ENCODE data around the gene B4GALNT2.

- TF ChIP-seq CTCF (IDR thresholded peaks at IDR 0.05) (no peak), POLR2A (IDR thresholded peaks at IDR 0.05; ENCODE audit: low read length) (no peak), BHLHE40 (IDR thresholded peaks at IDR 0.05; ENCODE audit: low read depth, low read length) (no peak), NFE2L2 (conservative IDR thresholded peaks at IDR 0.05; ENCODE audit: low read length) (no peak), EP300 (IDR thresholded peaks at IDR 0.05) (no peak), MYC (IDR thresholded peaks at IDR 0.05; ENCODE audit: borderline replicate concordance, low read length) (no peak)
- TF ChIP-seq, protein P1, sequence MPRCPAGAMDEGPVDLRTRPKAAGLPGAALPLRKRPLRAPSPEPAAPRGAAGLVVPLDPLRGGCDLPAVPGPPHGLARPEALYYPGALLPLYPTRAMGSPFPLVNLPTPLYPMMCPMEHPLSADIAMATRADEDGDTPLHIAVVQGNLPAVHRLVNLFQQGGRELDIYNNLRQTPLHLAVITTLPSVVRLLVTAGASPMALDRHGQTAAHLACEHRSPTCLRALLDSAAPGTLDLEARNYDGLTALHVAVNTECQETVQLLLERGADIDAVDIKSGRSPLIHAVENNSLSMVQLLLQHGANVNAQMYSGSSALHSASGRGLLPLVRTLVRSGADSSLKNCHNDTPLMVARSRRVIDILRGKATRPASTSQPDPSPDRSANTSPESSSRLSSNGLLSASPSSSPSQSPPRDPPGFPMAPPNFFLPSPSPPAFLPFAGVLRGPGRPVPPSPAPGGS (IDR thresholded peaks at IDR 0.05), result no peak
Observed at GRCh38 chr17:49224997-49225337, 92.4 kb downstream of the B4GALNT2 start.

Data from A549 (cell line).